ENCODE results near the gene ITGA2B. TPM values are rescaled to one million over a fixed set of nuclear protein-coding genes. Genes with fewer than 3 reads are reported as not detected.

ITGA2B gene
- total and polyA plus RNA-seq, 10 of the 15 experiments (the other 5 are each of a cell fraction or from before 2014, with no cell fraction given), result 0.04 to 0.51 (median 0.21) TPM; not detected in 1

DNA sequence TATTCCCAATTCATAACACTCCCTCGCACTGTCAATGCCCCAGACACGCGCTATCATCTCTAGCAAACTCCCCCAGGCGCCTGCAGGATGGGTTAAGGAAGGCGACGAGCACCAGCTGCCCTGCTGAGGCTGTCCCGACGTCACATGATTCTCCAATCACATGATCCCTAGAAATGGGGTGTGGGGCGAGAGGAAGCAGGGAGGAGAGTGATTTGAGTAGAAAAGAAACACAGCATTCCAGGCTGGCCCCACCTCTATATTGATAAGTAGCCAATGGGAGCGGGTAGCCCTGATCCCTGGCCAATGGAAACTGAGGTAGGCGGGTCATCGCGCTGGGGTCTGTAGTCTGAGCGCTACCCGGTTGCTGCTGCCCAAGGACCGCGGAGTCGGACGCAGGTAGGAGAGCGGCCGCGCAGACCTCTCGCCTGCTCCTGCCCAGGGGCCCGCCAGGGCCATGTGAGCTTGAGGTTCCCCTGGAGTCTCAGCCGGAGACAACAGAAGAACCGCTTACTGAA, 44.5 kb downstream of the ITGA2B start, which contains the start of gene GRN:
GRN (plus strand) TSS at position 364 of the 515 bp plus-strand sequence. CDS start 3,863 bp downstream, outside the sequence.
- RAD21 ChIA-PET (ENCODE audit: unreplicated experiment), result interaction anchor here (0.6 to 2.7 kb wide), 13 partner anchors 10 to 280 kb away, joined by 3 to 31 read pairs (median 6); partner anchors contain the start of gene SLC25A39
- peak within 1 kb of the TSS; percentile 81 for H3K9ac ChIP-seq (ENCODE audit: control insufficient read depth, insufficient read depth, low read length)
- SMC1A ChIA-PET (ENCODE audit: uncharacterized antibody, unreplicated experiment), result interaction anchor here (0.5 to 3.5 kb wide), 12 partner anchors 9 to 401 kb away, joined by 3 to 29 read pairs (median 4); partner anchors contain the start of genes HDAC5 and LSM12
- H3K36me3 ChIP-seq (ENCODE audit: control insufficient read depth in 2 of 2, insufficient read depth in 2 of 2, low read length in 1 of 2), result peaks cover 5% of the 10 kb centered on the region in 2 experiments; a peak in 3 of 4 replicates
- H3K4me2 ChIP-seq (ENCODE audit: control insufficient read depth, insufficient read depth), result peak within 1 kb of the TSS; percentile 97
- in situ Hi-C loops (cut with MboI), result no loop called here
- H3K79me2 ChIP-seq (ENCODE audit: control insufficient read depth, insufficient read depth, low read length), result peaks cover 31% of the 10 kb centered on the region
- under 1% methylated on average over 26 of the region's 26 CpGs for WGBS (ENCODE audit: insufficient coverage, insufficient replicate concordance, low lambda C conversion rate, missing lambda C conversion rate)
- H3K27ac ChIP-seq (ENCODE audit: control insufficient read depth, insufficient read depth), result peak within 1 kb of the TSS; percentile 92
- POLR2A ChIA-PET, result interaction anchor here (0.6 to 2.5 kb wide), 13 partner anchors 11 to 212 kb away, joined by 3 to 16 read pairs (median 4); partner anchors contain the start of genes TMUB2 and UBTF
- H3K4me1 ChIP-seq (ENCODE audit: control insufficient read depth, insufficient read depth, low read length), result peaks cover 37% of the 10 kb centered on the region
- H4K20me1 ChIP-seq (ENCODE audit: control insufficient read depth, insufficient read depth), result no peaks in the 10 kb centered on the region
- DNase-seq (ENCODE audit: low read depth, low spot score) (peak; percentile 92), ATAC-seq (peak; percentile 84), FAIRE-seq (peak; percentile 94)
- peak within 1 kb of the TSS; percentile 13 for H2AFZ ChIP-seq (ENCODE audit: control insufficient read depth, low read depth, low read length)
- intact Hi-C loops (cut with micrococcal nuclease; ENCODE audit: unreplicated experiment), result loop anchor here (5.0 kb wide), 1 partner anchor 143 kb away; no protein-coding TSS in a partner anchor
- H3K27me3 ChIP-seq (replicated peaks in 1 of 2; ENCODE audit: control insufficient read depth in 2 of 2, insufficient read depth in 2 of 2, low read length in 1 of 2), result no peaks in the 10 kb centered on the region
- peak within 1 kb of the TSS; percentile 87 for H3K4me3 ChIP-seq
- CTCF ChIA-PET, result interaction anchor here (0.8 to 12.5 kb wide), 22 partner anchors 9 to 234 kb away, joined by 3 to 154 read pairs (median 4); partner anchors contain the start of genes FAM171A2, HROB, SLC25A39 and TMUB2
- no TSS peak for BruUV-seq (replicated peaks)
- no peaks in the 10 kb centered on the region for H3K9me3 ChIP-seq (replicated peaks; ENCODE audit: control insufficient read depth, insufficient read depth, low read length)
- TF ChIP-seq, protein P1, sequence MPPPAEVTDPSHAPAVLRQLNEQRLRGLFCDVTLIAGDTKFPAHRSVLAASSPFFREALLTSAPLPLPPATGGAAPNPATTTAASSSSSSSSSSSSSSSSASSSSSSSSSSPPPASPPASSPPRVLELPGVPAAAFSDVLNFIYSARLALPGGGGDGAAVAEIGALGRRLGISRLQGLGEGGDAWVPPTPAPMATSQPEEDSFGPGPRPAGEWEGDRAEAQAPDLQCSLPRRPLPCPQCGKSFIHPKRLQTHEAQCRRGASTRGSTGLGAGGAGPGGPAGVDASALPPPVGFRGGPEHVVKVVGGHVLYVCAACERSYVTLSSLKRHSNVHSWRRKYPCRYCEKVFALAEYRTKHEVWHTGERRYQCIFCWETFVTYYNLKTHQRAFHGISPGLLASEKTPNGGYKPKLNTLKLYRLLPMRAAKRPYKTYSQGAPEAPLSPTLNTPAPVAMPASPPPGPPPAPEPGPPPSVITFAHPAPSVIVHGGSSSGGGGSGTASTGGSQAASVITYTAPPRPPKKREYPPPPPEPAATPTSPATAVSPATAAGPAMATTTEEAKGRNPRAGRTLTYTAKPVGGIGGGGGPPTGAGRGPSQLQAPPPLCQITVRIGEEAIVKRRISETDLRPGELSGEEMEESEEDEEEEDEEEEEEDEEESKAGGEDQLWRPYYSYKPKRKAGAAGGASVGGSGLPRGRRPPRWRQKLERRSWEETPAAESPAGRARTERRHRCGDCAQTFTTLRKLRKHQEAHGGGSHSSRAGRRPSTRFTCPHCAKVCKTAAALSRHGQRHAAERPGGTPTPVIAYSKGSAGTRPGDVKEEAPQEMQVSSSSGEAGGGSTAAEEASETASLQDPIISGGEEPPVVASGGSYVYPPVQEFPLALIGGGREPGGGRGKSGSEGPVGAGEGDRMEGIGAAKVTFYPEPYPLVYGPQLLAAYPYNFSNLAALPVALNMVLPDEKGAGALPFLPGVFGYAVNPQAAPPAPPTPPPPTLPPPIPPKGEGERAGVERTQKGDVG (CRISPR knock-in tag; IDR thresholded peaks at IDR 0.05), result no peak
- TF ChIP-seq FOS (IDR thresholded peaks at IDR 0.05; ENCODE audit: borderline replicate concordance, extremely low read depth, insufficient read length), result peak; percentile 60
- peak; percentile 34; the same call in 1 of the 2 replicates for TF ChIP-seq ATF7 (IDR thresholded peaks at IDR 0.05; ENCODE audit: low read depth)
- TF ChIP-seq TCF12 (IDR thresholded peaks at IDR 0.05; ENCODE audit: low read depth, low read length), result peak; percentile 68; the same call in 1 of the 2 replicates
- peak; percentile 39; the same call in 1 of the 2 replicates for TF ChIP-seq SPI1 (IDR thresholded peaks at IDR 0.05; ENCODE audit: borderline replicate concordance, insufficient read depth, low read depth, low read length)
- TF ChIP-seq CREB1 (IDR thresholded peaks at IDR 0.05; ENCODE audit: low read depth), result peak; percentile 50
- peak; percentile 45 for TF ChIP-seq MXI1 (IDR thresholded peaks at IDR 0.05; ENCODE audit: low read depth, low read length)
- TF ChIP-seq POLR2AphosphoS2 (IDR thresholded peaks at IDR 0.05; ENCODE audit: low read depth, low read length), result peak; percentile 86; the same call in 1 of the 2 replicates
- TF ChIP-seq KLF5 (IDR thresholded peaks at IDR 0.05; ENCODE audit: partially characterized antibody), result no peak
- peak; percentile 99 for TF ChIP-seq RAD51 (IDR thresholded peaks at IDR 0.05)
- peak; percentile 75 for TF ChIP-seq SKIL (IDR thresholded peaks at IDR 0.05; ENCODE audit: low read depth, poor library complexity, severe bottlenecking)
- TF ChIP-seq MTA3 (IDR thresholded peaks at IDR 0.05; ENCODE audit: borderline replicate concordance, low read length), result no peak
- peak; percentile 96 for TF ChIP-seq NFYB (IDR thresholded peaks at IDR 0.05; ENCODE audit: insufficient read depth, low read depth, low read length)
- peak in 1 of 2 experiments; percentile 1; a peak in 1 of 4 replicates for TF ChIP-seq IKZF2 (IDR thresholded peaks at IDR 0.05)
- TF ChIP-seq SREBF1 (IDR thresholded peaks at IDR 0.05; ENCODE audit: low read length), result no peak
- TF ChIP-seq SIN3A (IDR thresholded peaks at IDR 0.05; ENCODE audit: low read depth, low read length), result peak; percentile 96
- peak; percentile 77 for TF ChIP-seq PML (IDR thresholded peaks at IDR 0.05; ENCODE audit: low read length)
- TF ChIP-seq SUPT20H (IDR thresholded peaks at IDR 0.05; ENCODE audit: borderline replicate concordance, control insufficient read depth, low read depth, low read length), result no peak
- no peak for TF ChIP-seq EGR1 (IDR thresholded peaks at IDR 0.05; ENCODE audit: borderline replicate concordance in 1 of 2, low read depth in 2 of 2, low read length in 2 of 2)

All from GM12878 (cell line).